ENCODE results near the gene NMB. TPM values are rescaled to one million over a fixed set of nuclear protein-coding genes. Genes with fewer than 3 reads are reported as not detected.

The NMB gene
- total RNA-seq, 2 donors from 2014 or later: 6.2 to 16.6 TPM

- intact Hi-C loops (cut with DNase I): no loop called here
- no peak overlapping the region for H3K4me3 ChIP-seq
- H3K36me3 ChIP-seq: no peaks in the 10 kb centered on the region
- no peak for DNase-seq (ENCODE audit: low spot score)
- H3K4me1 ChIP-seq (replicated peaks): no peaks in the 10 kb centered on the region
- no peaks in the 10 kb centered on the region for H3K9me3 ChIP-seq
- WGBS: 89% methylated on average over 11 of the region's 11 CpGs
- H3K27me3 ChIP-seq (replicated peaks; ENCODE audit: insufficient read depth): no peaks in the 10 kb centered on the region
- TF ChIP-seq POLR2A (IDR thresholded peaks at IDR 0.05) (no peak), CTCF (IDR thresholded peaks at IDR 0.05) (no peak), POLR2AphosphoS5 (IDR thresholded peaks at IDR 0.05) (no peak)
- H3K27ac ChIP-seq: no peak overlapping the region
Observed at GRCh38 chr15:84609818-84610525, 48.0 kb downstream of the NMB start.

GRCh38 chr15:84608707-84609284 lies 49.2 kb downstream of the NMB start:
- H3K36me3 ChIP-seq: no peaks in the 10 kb centered on the region
- H3K4me1 ChIP-seq (replicated peaks): no peaks in the 10 kb centered on the region
- H3K4me3 ChIP-seq: no peak overlapping the region
- no peak overlapping the region for H3K27ac ChIP-seq
- WGBS: 67% methylated on average over 1 of the region's 1 CpG
- intact Hi-C loops (cut with DNase I): no loop called here
- no peak for TF ChIP-seq POLR2AphosphoS5 (IDR thresholded peaks at IDR 0.05)
- TF ChIP-seq CTCF (IDR thresholded peaks at IDR 0.05): no peak
- no peak for TF ChIP-seq POLR2A (IDR thresholded peaks at IDR 0.05)
- H3K27me3 ChIP-seq (replicated peaks; ENCODE audit: insufficient read depth): no peaks in the 10 kb centered on the region
- no peaks in the 10 kb centered on the region for H3K9me3 ChIP-seq
- no peak for DNase-seq (ENCODE audit: low spot score)

- TF ChIP-seq POLR2A (IDR thresholded peaks at IDR 0.05): no peak
- no peak for TF ChIP-seq CTCF (IDR thresholded peaks at IDR 0.05)
- no peak for TF ChIP-seq POLR2AphosphoS5 (IDR thresholded peaks at IDR 0.05)
- no peak overlapping the region for H3K4me3 ChIP-seq
- H3K36me3 ChIP-seq: no peaks in the 10 kb centered on the region
- WGBS: 74% methylated on average over 8 of the region's 8 CpGs
- no peaks in the 10 kb centered on the region for H3K9me3 ChIP-seq
- intact Hi-C loops (cut with DNase I): no loop called here
- no peak overlapping the region for H3K27ac ChIP-seq
- H3K27me3 ChIP-seq (replicated peaks; ENCODE audit: insufficient read depth): no peaks in the 10 kb centered on the region
- no peak for DNase-seq (ENCODE audit: low spot score)
- H3K4me1 ChIP-seq (replicated peaks): no peaks in the 10 kb centered on the region
Observed at GRCh38 chr15:84606653-84607120, 51.3 kb downstream of the NMB start.

- H3K4me3 ChIP-seq: no peak overlapping the region
- H3K27ac ChIP-seq: no peak overlapping the region
- TF ChIP-seq CTCF (IDR thresholded peaks at IDR 0.05): no peak
- TF ChIP-seq POLR2A (IDR thresholded peaks at IDR 0.05): no peak
- TF ChIP-seq POLR2AphosphoS5 (IDR thresholded peaks at IDR 0.05): no peak
- 70% methylated on average over 2 of the region's 2 CpGs for WGBS
- H3K27me3 ChIP-seq (replicated peaks; ENCODE audit: insufficient read depth): no peaks in the 10 kb centered on the region
- no peaks in the 10 kb centered on the region for H3K36me3 ChIP-seq
- no peak for DNase-seq (ENCODE audit: low spot score)
- intact Hi-C loops (cut with DNase I): no loop called here
- H3K4me1 ChIP-seq (replicated peaks): no peaks in the 10 kb centered on the region
- no peaks in the 10 kb centered on the region for H3K9me3 ChIP-seq
Observed at GRCh38 chr15:84605554-84605882, 52.5 kb downstream of the NMB start.

Other genes starting within 250 kb of the NMB start
- gene ZSCAN2, start 57.2 kb downstream of the NMB start, total RNA-seq: 10 to 100 TPM; 13.9 to 23.2 TPM
- 10 to 100 TPM; 20.7 to 43.9 TPM for gene WDR73, start 3.9 kb downstream of the NMB start, total RNA-seq
- 100 to 1,000 TPM in 1 of 2 donors, 10 to 100 TPM in 1; 91.2 to 115 TPM for gene SEC11A, start 57.9 kb upstream of the NMB start, total RNA-seq
- 10 to 100 TPM; 20.8 to 38.7 TPM for gene ZNF592, start 90.4 kb upstream of the NMB start, total RNA-seq
- gene ALPK3, start 159.2 kb upstream of the NMB start, total RNA-seq: 1 to 10 TPM in 1 of 2 donors, under 1 TPM in 1; 0.68 to 7.2 TPM
- not detected for gene SLC28A1, start 226.5 kb upstream of the NMB start, total RNA-seq